Body of pancreas (tissue), 4 donors: Measurements from ENCODE around the gene PDZRN3. TPM values are rescaled to one million over a fixed set of nuclear protein-coding genes. Genes with fewer than 3 reads are reported as not detected.

ENCODE experiments used
- ATAC-seq: fragments of 150-250 bp; one replicate; pipeline ENCODE4 v1.9.1; 2016
- DNase-seq, 4 donors: peaks; one replicate each; pipeline ENCODE4 v3.0.0-alpha.2; 2019
- H3K27ac ChIP-seq, 4 donors: fragments of 200-600 bp; sonication (generic); 1 replicate in 3 of 4; 2 replicates in 1 of 4; pipeline versions ENCODE4 v1.5.1 to v1.6.1; 2016 to 2019; ENCODE audit warnings: mild to moderate bottlenecking in 1 of 4, mixed read lengths in 1 of 4, moderate library complexity in 1 of 4
- H3K27me3 ChIP-seq, 2 donors: fragments of 200-600 bp; sonication (generic); one replicate each; pipeline ENCODE4 v1.6.0; 2016; ENCODE audit warnings: mild to moderate bottlenecking in 1 of 2
- H3K36me3 ChIP-seq, 2 donors: fragments of 200-600 bp; sonication (generic); replicated peaks in 1 of 2; 2 replicates each; pipeline ENCODE4 v1.5.1; 2016; ENCODE audit warnings: low read depth in 2 of 2; ENCODE audit not compliant: insufficient read depth in 1 of 2
- H3K4me1 ChIP-seq: fragments of 200-600 bp; sonication (generic); one replicate; pipeline ENCODE4 v1.6.0; 2016
- H3K4me3 ChIP-seq, 2 donors: fragments of 200-600 bp; sonication (generic); 1 replicate in 1 of 2; 2 replicates in 1 of 2; pipeline ENCODE4 v1.5.1; 2016 to 2019
- H3K9me3 ChIP-seq, 3 donors: fragments of 200-600 bp; sonication (generic); 1 replicate in 2 of 3; 2 replicates in 1 of 3; pipeline ENCODE4 v1.5.1; 2016
- POLR2A ChIP-seq, 3 donors: fragments of 450-650 bp; IDR thresholded peaks; one replicate each; pipeline ENCODE4 v1.6.1; 2016; ENCODE audit warnings: antibody characterized with exemption in 3 of 3, mild to moderate bottlenecking in 2 of 3
- WGBS, 2 donors: methylation state at CpG; one replicate each; pipeline ENCODE4 v1.1.5; 2017; 5-methylcytosine and 5-hydroxymethylcytosine counted together
- intact Hi-C: fragments of 100-400 bp; cut with DNase I; formaldehyde crosslinking; loops from one replicate; pipeline ENCODE4 v1.15.1; 2023
- total RNA-seq, 2 donors: library from RNA; depleted of rRNA; stranded (reverse); fragments of >200 nt; gene quantifications; one replicate each; pipeline ENCODE4 v1.1.0, GENCODE V29; 2016
- TF ChIP-seq, protein P1 (sequence below), 7 experiments: fragments of 450-650 bp in 4 of 7; fragments of 200-600 bp in 3 of 7; sonication (generic) in 3 of 7; IDR thresholded peaks; one replicate each; pipeline ENCODE4 v1.5.1; 2016 to 2019; ENCODE audit warnings: antibody characterized with exemption in 7 of 7

Gene PDZRN3
- total RNA-seq, 2 donors from 2014 or later = 18.9 to 41.9 TPM

DNA sequence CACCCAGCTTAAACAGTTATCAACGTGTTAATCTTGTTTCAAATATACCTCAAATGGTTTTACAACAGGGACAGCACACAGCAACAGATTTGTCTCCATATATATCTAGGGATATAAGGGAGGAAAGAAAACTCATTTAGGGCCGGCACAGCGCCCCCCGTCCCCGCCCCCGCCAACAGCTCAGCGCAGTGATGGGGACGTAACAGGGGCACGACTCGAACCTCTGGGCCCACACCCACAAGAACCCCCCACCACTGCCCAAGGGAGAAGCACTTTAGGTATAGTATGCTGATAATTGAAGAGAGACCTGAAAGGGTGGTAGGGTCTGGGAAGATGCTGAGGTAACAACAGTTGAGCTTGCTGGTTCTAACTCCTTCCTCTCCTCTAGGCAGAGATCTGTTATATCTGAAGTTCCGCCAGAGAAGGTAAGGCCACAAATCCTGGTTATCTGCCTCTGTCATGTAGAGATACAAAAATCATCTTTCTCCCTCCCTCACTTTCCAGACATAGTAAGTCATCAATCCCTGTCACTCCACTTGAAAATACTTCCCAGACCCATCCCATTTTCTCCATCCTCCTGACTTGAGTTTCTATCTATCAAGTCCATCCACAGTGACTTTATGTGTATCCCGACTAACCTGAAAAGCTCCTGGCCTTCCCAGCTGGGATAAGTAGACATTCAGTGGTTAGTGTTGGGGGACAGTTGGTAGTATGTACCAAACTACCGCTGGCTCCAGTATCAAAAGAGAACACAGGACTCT lies 126.9 kb downstream of the PDZRN3 start:
- 86 to 92% methylated on average over 13 of the region's 13 CpGs for WGBS, 2 donors
- DNase-seq (no peak), ATAC-seq (no peak)
- TF ChIP-seq, protein P1, sequence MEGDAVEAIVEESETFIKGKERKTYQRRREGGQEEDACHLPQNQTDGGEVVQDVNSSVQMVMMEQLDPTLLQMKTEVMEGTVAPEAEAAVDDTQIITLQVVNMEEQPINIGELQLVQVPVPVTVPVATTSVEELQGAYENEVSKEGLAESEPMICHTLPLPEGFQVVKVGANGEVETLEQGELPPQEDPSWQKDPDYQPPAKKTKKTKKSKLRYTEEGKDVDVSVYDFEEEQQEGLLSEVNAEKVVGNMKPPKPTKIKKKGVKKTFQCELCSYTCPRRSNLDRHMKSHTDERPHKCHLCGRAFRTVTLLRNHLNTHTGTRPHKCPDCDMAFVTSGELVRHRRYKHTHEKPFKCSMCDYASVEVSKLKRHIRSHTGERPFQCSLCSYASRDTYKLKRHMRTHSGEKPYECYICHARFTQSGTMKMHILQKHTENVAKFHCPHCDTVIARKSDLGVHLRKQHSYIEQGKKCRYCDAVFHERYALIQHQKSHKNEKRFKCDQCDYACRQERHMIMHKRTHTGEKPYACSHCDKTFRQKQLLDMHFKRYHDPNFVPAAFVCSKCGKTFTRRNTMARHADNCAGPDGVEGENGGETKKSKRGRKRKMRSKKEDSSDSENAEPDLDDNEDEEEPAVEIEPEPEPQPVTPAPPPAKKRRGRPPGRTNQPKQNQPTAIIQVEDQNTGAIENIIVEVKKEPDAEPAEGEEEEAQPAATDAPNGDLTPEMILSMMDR (IDR thresholded peaks at IDR 0.05) = no peak
- TF ChIP-seq POLR2A (IDR thresholded peaks at IDR 0.05) = no peak
- peaks cover 14% of the 10 kb centered on the region for H3K4me1 ChIP-seq
- H3K9me3 ChIP-seq = no peaks in the 10 kb centered on the region
- no peak overlapping the region for H3K4me3 ChIP-seq
- intact Hi-C loops = no loop called here
- H3K27me3 ChIP-seq = no peaks in the 10 kb centered on the region
- no peak overlapping the region for H3K27ac ChIP-seq
- no peaks in the 10 kb centered on the region for H3K36me3 ChIP-seq

DNA sequence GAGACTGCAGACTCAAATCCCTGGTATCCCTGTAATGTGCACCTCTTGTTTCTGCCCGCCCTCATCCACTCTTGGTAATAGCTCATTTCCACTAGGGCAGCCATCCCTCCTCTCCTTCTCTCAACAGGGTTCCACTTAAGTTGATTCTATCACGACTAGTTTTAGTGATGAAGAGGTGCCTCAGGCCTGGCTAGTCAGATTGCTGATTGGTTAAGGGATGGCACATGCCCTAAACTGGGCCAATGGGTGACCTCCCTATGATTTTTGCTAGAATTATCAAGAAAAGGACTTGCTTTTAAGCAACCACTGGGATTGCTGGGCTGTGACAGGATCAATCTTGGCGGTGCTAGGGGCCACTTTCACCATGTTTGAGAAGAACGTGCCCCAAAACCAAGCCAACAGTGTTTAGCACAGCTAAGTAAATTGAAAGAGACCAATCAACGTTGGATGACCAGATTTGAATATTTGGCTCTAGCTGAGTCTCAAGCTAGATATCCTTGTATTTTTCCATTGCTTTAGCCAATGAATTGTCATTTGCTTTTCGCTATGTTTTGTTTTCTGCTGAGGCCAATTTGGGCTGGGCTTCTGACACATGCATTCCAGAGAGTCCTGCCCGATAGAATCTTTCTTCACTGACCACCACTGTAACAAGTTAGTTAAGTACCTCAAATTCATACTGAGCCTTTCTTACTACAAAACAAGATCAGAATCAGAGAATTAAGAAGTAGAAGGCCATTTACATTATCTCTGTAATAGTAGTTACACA lies 131.0 kb downstream of the PDZRN3 start:
- WGBS, 2 donors = 49 to 50% methylated on average over 7 of the region's 7 CpGs
- Histone ChIP-seq H3K4me3 (no peak overlapping the region), H3K4me1 (peaks cover 41% of the 10 kb centered on the region), H3K9me3 (no peaks in the 10 kb centered on the region), H3K36me3 (no peaks in the 10 kb centered on the region), H3K27ac (peak overlapping the region in 1 of 4 donors; percentile 0), H3K27me3 (no peaks in the 10 kb centered on the region)
- ATAC-seq (peak; percentile 34), DNase-seq (peak in 1 of 4 donors; percentile 22)
- intact Hi-C loops = no loop called here
- TF ChIP-seq POLR2A (IDR thresholded peaks at IDR 0.05) = no peak
- TF ChIP-seq, protein P1 (IDR thresholded peaks at IDR 0.05) = no peak

DNA sequence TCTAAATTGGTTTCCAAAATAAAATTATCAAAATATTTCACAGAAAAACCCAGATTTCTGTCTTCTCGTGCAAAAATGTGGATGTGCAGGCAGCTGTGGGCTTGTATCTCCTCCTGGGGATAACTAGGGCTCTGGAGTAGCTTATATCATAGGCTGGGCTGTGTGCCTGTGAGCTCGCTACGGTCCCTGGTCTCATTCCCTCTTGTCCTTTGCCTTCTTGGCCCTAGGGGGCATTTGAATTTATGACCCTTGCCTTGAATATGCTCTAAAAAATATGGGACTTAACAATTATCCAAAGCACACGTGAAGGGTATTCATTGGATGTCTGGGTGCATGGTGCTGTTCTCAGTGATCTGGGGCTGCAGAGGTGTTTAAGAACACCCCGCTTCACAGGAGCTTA lies 132.6 kb downstream of the PDZRN3 start:
- DNase-seq = no peak
- Histone ChIP-seq H3K4me3 (no peak overlapping the region), H3K27me3 (no peaks in the 10 kb centered on the region), H3K27ac (no peak overlapping the region), H3K4me1 (peaks cover 48% of the 10 kb centered on the region), H3K9me3 (no peaks in the 10 kb centered on the region), H3K36me3 (no peaks in the 10 kb centered on the region)
- TF ChIP-seq, protein P1 (IDR thresholded peaks at IDR 0.05) = no peak
- no peak for TF ChIP-seq POLR2A (IDR thresholded peaks at IDR 0.05)
- 72 to 75% methylated on average over 5 of the region's 5 CpGs for WGBS, 2 donors
- ATAC-seq = no peak
- intact Hi-C loops = no loop called here

DNA sequence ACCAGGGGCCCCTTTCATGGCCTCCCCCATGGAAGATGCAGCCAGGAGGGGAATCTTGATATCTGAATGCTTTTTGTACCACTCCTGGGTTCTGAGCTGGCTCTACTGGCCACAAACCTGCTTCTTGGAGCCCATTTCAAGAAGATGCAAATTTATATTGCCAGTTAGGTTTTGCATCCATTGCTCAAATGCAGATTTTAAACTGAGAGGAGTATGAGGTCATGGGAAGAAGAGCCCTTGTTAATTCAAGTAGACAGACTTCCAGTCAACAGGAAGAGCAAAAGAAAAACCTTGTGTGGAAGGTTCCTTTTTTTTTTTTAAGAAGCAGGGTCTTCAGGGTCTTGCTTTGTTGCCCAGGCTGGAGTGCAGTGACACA lies 133.5 kb downstream of the PDZRN3 start:
- H3K36me3 ChIP-seq = no peaks in the 10 kb centered on the region
- TF ChIP-seq POLR2A (IDR thresholded peaks at IDR 0.05) = no peak
- TF ChIP-seq, protein P1 (IDR thresholded peaks at IDR 0.05) = no peak
- no peak for DNase-seq
- ATAC-seq = no peak
- peak overlapping the region in 3 of 4 donors; percentile 22 to 54 (median 45) for H3K27ac ChIP-seq
- H3K4me3 ChIP-seq = no peak overlapping the region
- no peaks in the 10 kb centered on the region for H3K27me3 ChIP-seq
- no peaks in the 10 kb centered on the region for H3K9me3 ChIP-seq
- intact Hi-C loops = no loop called here
- peaks cover 48% of the 10 kb centered on the region for H3K4me1 ChIP-seq
